Left colon (tissue), 2 donors: ENCODE data around the gene PLA2G15. TPM values are rescaled to one million over a fixed set of nuclear protein-coding genes. Genes with fewer than 3 reads are reported as not detected.

ENCODE experiments used
- ATAC-seq: fragments of 200-7000 bp; cut with Tn5 transposase; one replicate; pipeline ENCODE4 v1.9.1; 2020; ENCODE audit warnings: mild to moderate bottlenecking, moderate library complexity
- DNase-seq, 2 donors: peaks; one replicate each; pipeline ENCODE4 v3.0.0-alpha.2; 2020
- intact Hi-C, 2 donors: fragments of 100-400 bp; cut with DNase I in 1 of 2; cut with micrococcal nuclease in 1 of 2; formaldehyde crosslinking; loops; one replicate each; pipeline versions ENCODE4 v1.11.2 to v1.14.0; 2022; cut with DNase I, micrococcal nuclease
- total RNA-seq, 2 donors: library from RNA; stranded (reverse); fragmentation: NEBNext Ultra II Directional; extraction: Animal tissue kit (Norgen Biotek cat#: 25700); gene quantifications; one replicate each; pipeline ENCODE4 v1.2.1, GENCODE V29; 2021
- donor health status: DM: no; HTN: no; CAD: no.
- donor health status: DM: yes; HTN: yes; CAD: no.

The PLA2G15 gene
- total RNA-seq, 2 donors from 2014 or later, result 15.1 to 15.5 TPM

DNA sequence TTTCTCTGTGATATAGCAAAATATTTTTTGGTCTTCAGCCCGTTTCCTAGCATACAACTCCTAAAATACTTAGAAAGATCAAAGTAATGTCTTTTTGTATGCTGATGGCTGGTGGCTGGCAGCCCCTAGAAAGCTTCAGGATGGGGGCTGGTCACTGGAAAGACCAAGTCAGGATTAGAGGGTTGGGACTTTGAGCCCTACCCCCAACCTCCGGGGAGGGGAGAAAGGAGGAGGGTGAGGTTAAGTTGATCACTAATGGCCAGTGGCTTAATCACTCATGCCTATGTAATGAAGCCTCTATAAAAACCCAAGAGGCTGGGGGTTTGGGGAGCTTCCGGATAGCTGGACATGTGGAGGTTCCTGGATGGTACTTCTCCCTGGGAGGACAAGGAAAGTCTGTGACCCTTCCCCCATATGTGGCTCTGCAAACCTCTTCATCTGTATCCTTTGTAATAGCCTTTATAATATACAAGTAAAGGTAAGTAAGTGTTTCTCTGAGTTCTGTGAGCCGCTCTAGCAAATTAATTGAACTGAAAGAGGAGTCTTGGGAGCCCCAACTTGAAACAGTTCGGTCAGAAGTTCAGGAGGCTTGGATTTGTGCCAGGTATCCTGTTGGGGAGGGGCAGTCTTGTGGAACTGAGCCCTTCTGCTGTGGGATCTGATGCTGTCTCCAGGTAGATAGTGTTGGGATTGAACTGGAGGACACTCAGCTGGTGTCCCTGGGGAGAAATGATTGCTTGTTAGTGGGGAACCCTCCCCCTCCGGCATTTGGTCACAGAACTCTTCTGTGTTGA is 22.6 kb downstream of the PLA2G15 start:
- no peak for ATAC-seq
- intact Hi-C loops, result no loop called here
- DNase-seq, result peak in 1 of 2 donors; percentile 42

GRCh38 chr16:68269793-68270192 is 24.6 kb downstream of the PLA2G15 start:
- DNase-seq (no peak), ATAC-seq (no peak)
- intact Hi-C loops, result no loop called here

DNA sequence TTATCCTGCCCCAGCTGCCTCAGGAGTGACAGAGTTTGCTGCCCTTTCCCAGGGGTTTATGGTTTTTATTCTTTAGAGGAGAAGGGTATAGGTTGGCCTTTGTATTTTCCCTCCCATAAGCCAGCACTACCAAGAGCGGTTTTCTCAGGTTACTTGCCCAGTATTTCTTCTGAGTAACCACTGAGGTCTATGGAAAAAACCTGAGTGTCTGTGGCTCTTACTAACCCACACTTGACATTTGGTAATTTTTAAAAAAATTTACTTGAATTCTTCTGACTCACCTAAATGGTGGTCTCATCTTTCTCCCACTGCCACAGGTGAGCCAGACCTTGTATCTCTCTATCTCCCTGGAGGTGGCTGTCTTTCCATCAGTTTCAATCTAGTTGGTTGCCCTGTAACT is 25.2 kb downstream of the PLA2G15 start:
- intact Hi-C loops, result no loop called here
- ATAC-seq (no peak), DNase-seq (no peak)

DNA sequence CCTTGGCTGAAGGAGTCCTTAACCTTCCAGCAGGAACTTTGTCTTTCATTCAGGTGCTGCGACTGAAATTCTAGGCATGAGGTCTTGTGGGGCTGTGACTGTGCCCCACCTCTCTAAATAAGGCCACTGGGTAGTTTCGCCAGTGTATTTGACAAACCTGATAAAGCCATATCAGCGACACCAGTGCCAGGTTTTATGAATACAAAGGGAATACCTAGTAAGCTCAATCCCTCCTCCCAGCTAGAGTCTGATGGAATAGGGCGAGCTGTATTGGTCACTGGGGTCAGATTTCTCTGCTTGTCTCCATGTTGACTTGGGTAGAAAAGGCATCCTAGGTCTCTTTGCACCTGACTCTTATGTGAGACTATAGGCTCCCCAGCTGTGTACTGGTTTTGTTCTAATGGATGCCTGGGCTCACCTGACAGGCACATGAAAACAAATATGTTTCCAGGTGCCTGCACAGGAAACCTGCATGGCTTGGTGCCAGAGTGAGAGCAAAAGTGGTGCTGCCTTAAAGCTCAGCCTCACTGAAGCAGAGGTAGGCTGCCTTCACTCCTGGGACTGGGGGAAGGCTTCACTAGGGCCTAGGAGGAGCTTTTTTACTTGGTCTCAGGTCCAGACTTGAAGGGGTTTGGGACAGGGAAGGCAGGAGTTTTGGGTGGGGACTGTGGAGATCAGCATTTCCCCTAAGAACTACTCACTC is 27.5 kb downstream of the PLA2G15 start:
- intact Hi-C loops, result no loop called here
- peak in 1 of 2 donors; percentile 61 for DNase-seq
- ATAC-seq, result peak; percentile 71

GRCh38 chr16:68273459-68273858 is 28.3 kb downstream of the PLA2G15 start:
- intact Hi-C loops, result no loop called here
- no peak for DNase-seq
- no peak for ATAC-seq

DNA sequence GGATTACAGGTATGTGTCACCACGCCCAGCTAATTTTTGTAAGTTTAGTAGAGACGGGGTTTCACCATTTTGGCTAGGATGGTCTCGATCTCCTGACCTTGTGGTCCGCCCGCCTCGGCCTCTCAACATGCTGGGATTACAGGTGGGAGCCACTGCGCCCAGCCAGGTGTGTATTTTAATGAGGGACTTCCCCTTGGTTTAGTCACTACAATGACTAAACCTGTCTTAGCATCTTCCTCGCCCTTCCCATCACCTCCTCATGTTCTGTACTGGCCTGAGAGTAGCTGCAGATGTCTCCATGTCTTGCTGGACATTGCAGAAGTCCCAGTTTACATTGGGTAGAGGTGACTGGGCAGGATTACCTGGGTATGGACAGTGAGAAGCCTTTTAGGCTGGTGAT is 28.7 kb downstream of the PLA2G15 start:
- DNase-seq (no peak), ATAC-seq (no peak)

DNA sequence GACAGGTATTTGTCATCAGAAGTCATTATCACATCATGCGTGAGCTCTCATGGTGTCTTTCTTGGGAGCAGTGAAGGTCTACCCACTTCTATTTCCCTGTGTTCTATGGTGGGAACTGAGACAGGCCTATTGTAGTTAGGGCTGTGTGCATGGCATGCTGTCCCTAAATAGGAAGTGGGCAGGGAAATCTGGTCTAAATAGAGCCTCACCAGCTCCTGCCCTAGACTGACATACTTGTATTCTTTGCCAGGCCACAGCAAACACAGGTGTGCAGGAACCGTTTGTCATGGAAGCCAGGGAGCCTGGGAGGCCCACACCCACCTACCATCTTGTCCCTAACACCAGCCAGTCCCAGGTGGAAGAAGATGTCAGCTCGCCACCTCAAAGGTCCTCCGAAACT is 29.3 kb downstream of the PLA2G15 start:
- ATAC-seq (no peak), DNase-seq (no peak)
- intact Hi-C loops, result no loop called here

More for the DNA sequence above, 28.7 kb downstream of the PLA2G15 start:
- intact Hi-C loops, result no loop called here

DNA sequence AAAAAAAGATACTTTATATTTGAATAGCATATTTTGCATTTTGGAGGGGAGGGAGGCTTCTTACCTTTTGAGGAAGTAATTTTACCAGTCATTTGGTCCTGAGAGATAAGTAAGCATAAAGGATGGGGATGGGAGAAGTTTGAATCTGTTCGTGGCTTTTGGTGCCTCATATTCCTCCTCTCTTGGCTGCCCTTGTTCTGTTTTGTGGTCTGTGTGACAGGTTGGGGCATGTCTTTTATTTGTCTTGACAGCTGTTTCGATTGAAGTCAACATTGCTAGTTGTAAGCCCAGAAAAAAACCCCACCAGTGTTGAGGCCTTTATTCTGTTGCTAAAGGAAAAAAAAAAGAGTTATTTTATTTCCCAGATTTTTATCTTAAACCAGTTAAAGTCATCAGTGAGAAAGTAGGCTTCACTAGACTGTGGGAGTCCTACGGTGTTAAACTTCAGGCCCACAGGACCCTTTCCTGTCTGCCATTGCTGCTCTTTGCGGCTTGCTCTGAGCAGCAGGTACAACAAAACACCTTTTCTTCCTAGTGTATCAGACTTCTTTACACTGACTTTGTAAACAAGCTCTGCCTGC is 30.5 kb downstream of the PLA2G15 start:
- intact Hi-C loops, result no loop called here
- ATAC-seq, result no peak
- no peak for DNase-seq

DNA sequence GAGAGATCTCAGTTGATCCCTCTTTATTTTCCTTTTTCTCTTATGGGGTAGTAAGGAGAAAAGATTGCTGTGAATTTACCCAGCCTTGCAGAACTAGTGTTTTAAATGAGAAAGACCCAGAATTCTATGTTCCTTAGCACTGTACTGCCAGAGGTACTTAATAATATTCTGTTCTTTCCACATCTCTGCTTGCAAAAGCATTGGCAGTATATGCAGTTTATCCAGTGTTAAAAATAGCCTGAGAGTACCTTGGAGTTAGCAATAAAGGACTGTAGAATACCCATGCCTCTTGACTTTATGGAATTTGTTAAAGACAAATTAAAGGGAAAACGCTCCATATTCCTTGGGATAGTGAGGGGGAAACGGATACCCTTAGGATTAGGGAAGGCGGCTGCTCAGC is 31.1 kb downstream of the PLA2G15 start:
- no peak for DNase-seq
- intact Hi-C loops, result no loop called here
- no peak for ATAC-seq

DNA sequence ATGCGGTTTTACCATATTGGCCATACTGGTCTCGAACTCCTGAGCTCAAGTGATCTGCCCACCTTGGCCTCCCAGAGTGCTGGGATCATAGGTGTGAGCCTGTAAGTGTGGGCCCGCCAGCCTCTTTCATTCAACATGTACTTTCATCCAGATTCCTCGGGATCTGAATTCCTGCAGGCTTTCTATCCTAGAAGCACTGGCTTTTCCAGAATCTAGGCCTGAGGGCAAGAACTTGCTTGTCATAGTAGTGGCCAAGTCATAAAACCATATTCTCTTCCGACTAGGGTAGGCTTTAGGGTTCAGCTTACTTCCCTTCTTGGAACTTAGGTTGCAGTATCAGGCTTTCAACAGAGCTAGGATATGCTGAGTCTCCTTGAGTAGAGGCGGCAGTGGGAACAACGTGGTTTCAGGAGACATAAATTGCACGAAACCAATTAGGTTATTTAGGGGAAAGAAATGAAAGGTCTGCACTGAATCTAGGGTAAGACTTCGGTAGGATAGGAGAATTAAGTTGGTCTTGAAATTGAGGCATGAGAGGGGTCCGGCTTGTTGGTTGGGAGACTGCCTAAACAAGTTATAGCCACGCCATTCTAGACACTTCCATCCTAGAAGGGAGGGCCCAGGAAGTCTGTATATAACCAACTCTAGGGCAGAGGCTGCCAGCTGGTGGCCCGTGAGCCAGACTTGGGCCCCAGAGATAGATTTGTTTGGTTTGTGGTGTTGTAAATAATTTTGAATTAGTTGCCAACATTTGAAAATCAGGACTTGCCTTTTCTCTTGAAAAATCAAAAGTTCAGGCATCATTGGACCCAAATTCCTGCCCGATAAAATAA is 34.8 kb downstream of the PLA2G15 start:
- peak; percentile 77 for ATAC-seq
- intact Hi-C loops, result no loop called here
- DNase-seq, result no peak

GRCh38 chr16:68281368-68282063 is 36.3 kb downstream of the PLA2G15 start:
- no peak for DNase-seq
- ATAC-seq, result peak; percentile 41
- intact Hi-C loops, result no loop called here

GRCh38 chr16:68282064-68282452 is 36.9 kb downstream of the PLA2G15 start:
- intact Hi-C loops, result no loop called here
- no peak for DNase-seq
- ATAC-seq, result no peak

GRCh38 chr16:68283346-68283745 is 38.2 kb downstream of the PLA2G15 start:
- DNase-seq (no peak), ATAC-seq (no peak)
- intact Hi-C loops, result no loop called here

DNA sequence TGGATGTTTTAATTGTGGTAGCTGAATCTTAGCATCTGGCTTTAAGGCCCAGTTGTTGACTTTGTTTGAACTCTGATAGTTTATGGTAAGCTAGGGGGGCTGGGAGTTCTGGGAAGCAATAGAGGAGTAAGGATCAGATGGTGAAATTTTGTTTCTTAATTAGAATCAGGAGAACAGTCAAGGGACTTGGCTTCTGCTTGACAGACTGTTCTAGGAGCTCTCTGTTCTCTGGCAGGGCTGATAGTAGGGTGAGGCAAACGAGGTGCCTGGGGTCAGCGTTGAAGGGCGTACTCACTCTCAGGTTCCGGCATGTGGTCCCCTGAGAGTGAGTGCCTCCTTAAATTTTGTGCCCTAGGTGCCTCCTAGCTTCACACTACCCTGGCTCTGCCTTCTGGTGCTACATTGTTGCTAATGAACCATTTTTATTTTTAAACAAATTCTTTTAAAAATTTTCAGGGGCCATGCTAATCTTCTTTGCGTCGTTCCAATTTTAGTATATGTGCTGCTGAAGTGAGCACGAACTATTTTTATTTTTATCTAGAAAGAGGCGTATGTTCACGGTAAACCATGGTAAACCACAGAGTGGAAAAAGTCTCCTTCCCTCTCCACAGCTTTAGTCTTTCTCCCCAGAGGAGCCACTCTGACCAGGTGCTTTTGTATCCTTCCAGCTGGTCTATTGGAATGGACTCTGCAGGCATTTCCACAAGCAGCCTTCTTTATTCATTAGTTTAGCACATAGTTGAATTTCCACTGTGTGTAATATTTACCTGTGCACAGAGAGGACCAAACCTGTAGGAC is 38.8 kb downstream of the PLA2G15 start:
- ATAC-seq, result no peak
- intact Hi-C loops, result no loop called here
- DNase-seq, result no peak

GRCh38 chr16:68284847-68285246 is 39.7 kb downstream of the PLA2G15 start:
- no peak for DNase-seq
- no peak for ATAC-seq
- intact Hi-C loops, result no loop called here

- DNase-seq, result no peak
- intact Hi-C loops, result no loop called here
- ATAC-seq, result no peak
These were observed 40.5 kb downstream of the PLA2G15 start for GRCh38 chr16:68285683-68286082.

DNA sequence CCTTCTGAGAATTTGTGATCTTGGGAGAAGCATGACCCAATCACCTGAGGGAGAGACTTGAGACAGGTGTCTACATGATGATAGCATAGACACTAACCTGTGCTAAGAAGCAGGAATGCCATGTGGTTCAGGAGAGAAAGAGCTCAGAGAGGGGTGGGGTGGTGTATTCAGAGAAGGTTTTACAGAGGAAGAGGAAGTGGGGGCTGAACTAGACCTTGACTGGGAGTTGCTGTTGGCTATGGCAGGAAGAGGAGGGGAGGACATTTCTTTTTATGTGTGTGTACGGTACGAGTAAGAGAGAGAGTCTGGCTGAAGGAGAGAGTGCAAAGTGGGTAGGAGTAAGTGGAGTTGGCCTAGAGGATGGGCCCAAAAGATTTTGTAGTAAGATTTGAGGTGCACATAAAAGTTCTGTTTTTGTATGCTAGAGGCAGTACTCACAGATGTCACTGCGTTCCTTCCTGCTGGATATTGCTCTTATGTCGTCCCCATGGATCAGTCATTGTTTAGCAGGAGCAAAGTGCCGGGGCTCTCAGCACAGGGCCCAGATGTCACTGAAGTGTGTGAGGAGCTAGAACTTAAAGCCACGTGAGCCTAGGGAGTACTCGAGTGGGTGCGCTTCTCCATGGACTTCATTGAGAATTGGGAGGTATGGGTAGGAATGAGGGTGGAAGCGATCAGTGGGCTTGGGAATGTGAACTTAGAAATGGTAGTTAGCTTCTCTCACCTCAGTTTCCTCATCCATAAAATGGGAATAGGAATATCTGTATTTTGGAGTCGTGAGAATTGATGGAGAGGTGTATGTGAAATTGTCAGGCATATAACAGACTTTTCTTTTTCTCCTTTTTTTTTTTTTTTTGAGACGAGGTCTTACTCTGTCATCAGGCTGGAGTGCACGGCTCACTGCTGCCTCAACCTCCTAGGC is 41.2 kb downstream of the PLA2G15 start:
- DNase-seq, result no peak
- ATAC-seq, result peak; percentile 70
- intact Hi-C loops, result no loop called here
